Placental epithelial cell (primary cell): ENCODE measurements around the gene ATP12A. TPM values are rescaled to one million over a fixed set of nuclear protein-coding genes. Genes with fewer than 3 reads are reported as not detected.

Experiments used
- small RNA-seq: library from RNA; depleted of rRNA; stranded (forward); fragments of <200 nt; gene quantifications from one replicate; pipeline ENCODE3, GENCODE V24; 2012
- total RNA-seq: library from RNA; depleted of rRNA; stranded (reverse); fragments of >200 nt; gene quantifications from 2 replicates; pipeline ENCODE4 v1.2.3, GENCODE V29; 2012

ATP12A gene
- 0.39 and 0.43 TPM in 2 replicates for total RNA-seq

GRCh38 chr13:24680258-24680920, at the start of gene ATP12A:
Gene ATP12A (plus strand): TSS chr13:24680408. CDS start chr13:24680744, 336 bp downstream.

Small RNAs within 50 kb of the gene (small RNA-seq; reads per million reads assigned to genes)
- not detected for gene RNY1P7

Other genes with a start within 250 kb of the ATP12A start
- 48.7 and 58.0 TPM in 2 replicates for gene PARP4, start 167.6 kb upstream of the ATP12A start, total RNA-seq
- not detected in 2 replicates for gene RNF17, start 83.8 kb downstream of the ATP12A start, total RNA-seq